Measurements from ENCODE around the gene HBS1L. TPM values are rescaled to one million over a fixed set of nuclear protein-coding genes. Genes with fewer than 3 reads are reported as not detected.

The HBS1L gene
- total and polyA plus RNA-seq, 2 of the 4 experiments (the other 2 are of a cell fraction), result 45.1 to 120 TPM

DNA sequence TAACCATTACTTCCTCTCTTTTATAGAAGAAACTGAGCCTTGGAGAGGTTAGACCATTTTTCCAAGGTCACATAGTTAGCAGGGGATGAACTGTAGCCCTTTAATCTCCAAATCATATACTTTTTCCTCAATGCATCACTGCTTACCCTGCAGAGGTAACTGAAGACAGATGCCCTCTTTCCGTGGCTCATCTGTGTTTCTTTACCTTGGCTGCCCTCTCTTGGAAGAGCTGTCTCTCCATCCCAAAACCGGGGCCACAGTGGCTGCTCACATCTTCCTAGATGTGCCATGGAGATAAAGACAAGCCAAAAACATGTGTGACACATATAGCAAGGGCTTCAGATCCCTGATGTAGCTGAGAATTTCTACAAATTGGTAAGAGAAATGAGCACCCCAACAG is 104.1 kb downstream of the HBS1L start:
- TF ChIP-seq NFE2L2 (IDR thresholded peaks at IDR 0.05; ENCODE audit: low read depth, low read length) (no peak), POLR2A (IDR thresholded peaks at IDR 0.05; ENCODE audit: low read depth, low read length) (no peak), RFX5 (IDR thresholded peaks at IDR 0.05; ENCODE audit: low read depth, low read length) (no peak), RAD21 (IDR thresholded peaks at IDR 0.05; ENCODE audit: low read length) (no peak), CHD1 (IDR thresholded peaks at IDR 0.05; ENCODE audit: low read depth, low read length) (no peak), MAZ (IDR thresholded peaks at IDR 0.05; ENCODE audit: borderline replicate concordance, low read depth, low read length) (no peak), FOS (IDR thresholded peaks at IDR 0.05; ENCODE audit: low read depth, low read length) (no peak)
- TF ChIP-seq, protein P1, sequence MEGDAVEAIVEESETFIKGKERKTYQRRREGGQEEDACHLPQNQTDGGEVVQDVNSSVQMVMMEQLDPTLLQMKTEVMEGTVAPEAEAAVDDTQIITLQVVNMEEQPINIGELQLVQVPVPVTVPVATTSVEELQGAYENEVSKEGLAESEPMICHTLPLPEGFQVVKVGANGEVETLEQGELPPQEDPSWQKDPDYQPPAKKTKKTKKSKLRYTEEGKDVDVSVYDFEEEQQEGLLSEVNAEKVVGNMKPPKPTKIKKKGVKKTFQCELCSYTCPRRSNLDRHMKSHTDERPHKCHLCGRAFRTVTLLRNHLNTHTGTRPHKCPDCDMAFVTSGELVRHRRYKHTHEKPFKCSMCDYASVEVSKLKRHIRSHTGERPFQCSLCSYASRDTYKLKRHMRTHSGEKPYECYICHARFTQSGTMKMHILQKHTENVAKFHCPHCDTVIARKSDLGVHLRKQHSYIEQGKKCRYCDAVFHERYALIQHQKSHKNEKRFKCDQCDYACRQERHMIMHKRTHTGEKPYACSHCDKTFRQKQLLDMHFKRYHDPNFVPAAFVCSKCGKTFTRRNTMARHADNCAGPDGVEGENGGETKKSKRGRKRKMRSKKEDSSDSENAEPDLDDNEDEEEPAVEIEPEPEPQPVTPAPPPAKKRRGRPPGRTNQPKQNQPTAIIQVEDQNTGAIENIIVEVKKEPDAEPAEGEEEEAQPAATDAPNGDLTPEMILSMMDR (conservative IDR thresholded peaks at IDR 0.05; ENCODE audit: low read depth, low read length), result no peak
- BruUV-seq (replicated peaks), result no TSS peak

More for the DNA sequence above, 104.1 kb downstream of the HBS1L start:
- Histone ChIP-seq H3K4me1 (ENCODE audit: control insufficient read depth, insufficient read depth, low read length) (no peaks in the 10 kb centered on the region), H3K14ac (replicated peaks; ENCODE audit: low read depth, low read length) (no peak overlapping the region), H4K20me1 (ENCODE audit: insufficient read depth, low read length) (no peaks in the 10 kb centered on the region), H2BK20ac (ENCODE audit: low read depth, low read length) (no peak overlapping the region), H3K4me3 (ENCODE audit: insufficient read depth, low read depth, low read length) (no peak overlapping the region), H4K8ac (ENCODE audit: low read depth in 2 of 2, low read length in 2 of 2) (no peak overlapping the region), H3K4ac (ENCODE audit: low read depth, low read length) (no peak overlapping the region), H3K56ac (ENCODE audit: extremely low read depth, insufficient read depth, low read length) (no peak overlapping the region), H3K9ac (ENCODE audit: low read depth, low read length) (no peak overlapping the region), H4K5ac (ENCODE audit: low read depth, low read length) (no peak overlapping the region), H3K4me2 (ENCODE audit: low read depth, low read length) (no peak overlapping the region), H2BK15ac (ENCODE audit: low read depth, low read length) (no peak overlapping the region), H3K79me1 (ENCODE audit: low read depth in 1 of 2, low read length in 2 of 2) (no peaks in the 10 kb centered on the region), H2BK5ac (ENCODE audit: low read depth, low read length, poor library complexity, severe bottlenecking) (no peak overlapping the region), H2BK120ac (ENCODE audit: low read depth, low read length) (no peak overlapping the region), H2AK5ac (ENCODE audit: low read depth, low read length) (no peak overlapping the region), H2AK9ac (replicated peaks; ENCODE audit: low read depth, low read length, poor library complexity) (no peak overlapping the region), H3K27ac (ENCODE audit: insufficient read depth, low read length) (no peak overlapping the region), H4K91ac (ENCODE audit: insufficient read depth, low read depth, low read length) (no peak overlapping the region), H3K9me1 (ENCODE audit: insufficient read depth, low read length) (no peaks in the 10 kb centered on the region), H3K27me3 (ENCODE audit: control insufficient read depth, insufficient read depth, low read length) (no peaks in the 10 kb centered on the region), H3K23ac (ENCODE audit: low read depth, low read length) (no peak overlapping the region), H2AFZ (replicated peaks; ENCODE audit: low read length, poor library complexity) (no peak overlapping the region), H3K9me3 (ENCODE audit: control insufficient read depth, insufficient read depth, low read length) (no peaks in the 10 kb centered on the region), H3K36me3 (ENCODE audit: control insufficient read depth, insufficient read depth, low read length) (no peaks in the 10 kb centered on the region), H3K18ac (ENCODE audit: low read depth, low read length) (no peak overlapping the region)
- dilution Hi-C loops (cut with HindIII; ENCODE audit: low sequenced_read_pairs, unreplicated experiment) (no loop called here), in situ Hi-C loops (cut with MboI; ENCODE audit: low sequenced_read_pairs) (no loop called here), intact Hi-C loops (cut with micrococcal nuclease) (no loop called here)
- ChIA-PET POLR2A (ENCODE audit: unreplicated experiment) (no interaction called here), CTCF (no interaction called here)
- no peak for ATAC-seq (ENCODE audit: low read depth)
- DNase-seq, result no peak
- no CpG with 5 or more reads among the region's 2 CpGs for WGBS, 2 experiments (ENCODE audit: extremely low coverage in 2 of 2, insufficient read length in 1 of 2)

All from IMR-90 (cell line).